NOMO-1 (cell line): ENCODE measurements around the gene ZNF785.
"Not testable (repeated sequence)": the region's sequence is repeated elsewhere in the genome, so short reads cannot be mapped to it uniquely, and the experiment has no call there.

ENCODE experiments used
- DNase-seq, 2 experiments: peaks; one replicate each; lab custom pipeline; 2025; ENCODE audit not compliant: unreplicated experiment in 2 of 2; lab: John Stamatoyannopoulos, UW

The ZNF785 gene

DNA sequence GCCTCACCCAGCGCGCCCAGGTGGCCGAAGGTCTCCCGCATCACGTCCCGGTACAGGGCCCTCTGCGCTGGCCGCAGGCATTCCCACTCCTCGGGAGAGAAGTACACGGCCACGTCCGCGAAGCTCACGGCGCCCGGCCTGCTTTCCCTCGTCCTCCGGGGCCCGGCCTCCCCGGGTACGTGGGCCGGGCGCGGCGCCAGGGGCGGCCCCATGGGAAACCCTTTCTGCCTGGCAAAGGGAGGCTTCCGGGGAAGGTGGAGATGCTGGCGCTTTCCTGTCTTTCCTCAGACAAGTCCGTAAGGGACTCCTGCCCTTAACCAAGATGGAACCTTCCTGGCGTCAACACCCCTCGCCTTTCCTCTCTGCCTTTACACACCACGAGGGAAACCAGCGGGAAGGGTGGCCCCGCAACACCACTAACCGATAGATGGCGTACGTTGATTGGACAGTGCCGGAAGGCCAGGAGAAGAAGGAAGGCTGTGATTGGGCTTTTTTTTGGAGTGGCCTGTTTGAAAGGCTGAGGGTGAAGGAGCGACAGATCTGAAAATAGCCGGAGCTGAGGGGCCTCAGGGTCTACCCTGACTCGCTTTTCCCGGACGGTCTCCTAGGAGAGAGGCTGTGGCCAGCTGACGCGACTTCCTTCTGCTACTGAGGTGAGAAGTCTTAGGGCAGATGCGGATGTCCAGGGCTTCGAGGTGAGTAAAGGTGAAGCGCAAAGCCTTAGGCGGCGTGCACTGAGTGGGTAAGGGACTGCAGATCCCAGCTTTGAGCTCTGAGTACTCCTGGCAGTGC, at the start of gene ZNF785:
TSS of gene ZNF785 (minus strand) at position 298 of the 792 bp plus-strand sequence. CDS start at position 212, 86 bp downstream.
- peak; percentile 94 to 98 for DNase-seq

DNA sequence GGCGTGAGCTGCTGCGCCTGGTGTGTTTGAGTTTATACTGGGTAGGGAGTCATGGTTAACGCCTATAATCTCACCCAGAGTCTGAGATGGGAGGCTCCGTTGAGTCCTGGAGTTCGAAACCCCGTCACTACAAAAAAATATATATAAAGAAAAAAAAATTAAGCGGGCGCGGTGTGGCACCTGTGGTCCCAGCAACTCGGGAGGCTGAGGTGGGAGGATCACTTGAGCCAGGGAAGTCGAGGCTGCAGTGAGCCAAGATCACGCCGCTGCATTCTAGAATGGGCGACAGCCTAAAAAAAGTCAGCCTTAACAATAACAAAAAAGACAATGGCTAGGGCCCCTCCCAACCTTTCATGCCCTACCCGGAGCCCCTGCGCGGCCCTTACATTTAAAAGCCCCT, 48.0 kb upstream of the ZNF785 start:
- no peak for DNase-seq

- not testable (repeated sequence) for DNase-seq
Observed at GRCh38 chr16:30632454-30632853, 47.0 kb upstream of the ZNF785 start.

DNA sequence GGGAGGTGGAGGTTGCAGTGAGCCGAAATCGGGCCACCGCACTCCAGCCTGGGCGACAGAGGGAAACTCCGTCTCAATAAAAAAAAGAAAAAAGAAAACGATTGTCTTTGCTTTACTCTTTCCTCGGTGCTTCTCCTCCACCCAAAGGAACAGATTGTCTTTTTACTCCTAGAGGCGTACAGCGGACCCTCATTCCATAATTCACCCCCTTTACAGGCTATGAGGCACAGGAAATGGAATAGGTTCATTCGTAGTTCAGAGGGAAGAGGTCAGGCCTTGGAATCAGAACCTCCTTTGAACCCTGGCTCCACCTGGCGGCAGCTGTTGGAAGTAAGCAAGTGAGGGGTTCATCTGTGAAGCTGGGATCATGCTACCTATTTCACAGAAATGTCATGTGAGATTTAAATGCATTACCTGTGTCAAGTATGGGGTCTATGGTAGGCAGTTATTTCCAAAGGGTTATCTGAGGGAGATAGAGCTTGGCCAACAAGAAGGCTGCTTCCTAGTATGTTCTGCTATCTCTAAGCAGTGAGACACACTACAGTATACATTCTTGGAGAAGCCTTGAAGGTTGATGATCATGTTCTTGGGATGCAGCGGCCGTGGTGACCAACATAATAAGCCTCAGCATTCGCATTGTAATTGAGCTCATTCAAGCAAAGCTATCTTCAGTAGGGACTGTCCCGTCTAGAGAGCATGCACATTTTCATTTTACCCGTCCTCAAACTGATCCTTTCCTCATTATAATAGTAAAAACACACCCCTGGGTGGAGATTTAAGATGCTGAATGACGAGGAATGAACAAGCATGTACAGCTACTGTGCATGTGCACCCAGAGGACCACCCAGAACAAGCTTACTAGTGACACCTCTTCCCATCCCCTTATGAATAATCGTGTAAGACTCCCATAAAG, 43.4 kb upstream of the ZNF785 start:
- peak; percentile 62 to 81 for DNase-seq

DNA sequence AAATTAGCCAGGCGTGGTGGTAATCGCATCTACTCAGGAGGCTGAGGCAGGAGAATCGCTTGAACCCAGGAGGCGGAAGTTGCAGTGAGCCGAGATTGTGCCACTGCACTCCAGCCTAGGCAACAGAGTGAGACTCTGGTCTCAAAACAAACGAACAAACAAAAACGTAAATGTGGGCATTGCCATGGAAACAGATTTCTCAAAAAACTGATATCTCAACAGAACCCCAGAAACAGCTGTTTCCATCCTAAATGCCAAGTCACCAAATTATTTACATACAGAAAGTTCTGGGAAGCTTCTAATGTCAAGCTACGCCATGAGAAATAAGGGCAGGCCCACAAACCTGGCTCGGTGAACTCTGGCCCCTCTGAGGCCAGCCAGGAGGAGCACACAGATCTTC, 40.7 kb upstream of the ZNF785 start:
- no peak for DNase-seq

DNA sequence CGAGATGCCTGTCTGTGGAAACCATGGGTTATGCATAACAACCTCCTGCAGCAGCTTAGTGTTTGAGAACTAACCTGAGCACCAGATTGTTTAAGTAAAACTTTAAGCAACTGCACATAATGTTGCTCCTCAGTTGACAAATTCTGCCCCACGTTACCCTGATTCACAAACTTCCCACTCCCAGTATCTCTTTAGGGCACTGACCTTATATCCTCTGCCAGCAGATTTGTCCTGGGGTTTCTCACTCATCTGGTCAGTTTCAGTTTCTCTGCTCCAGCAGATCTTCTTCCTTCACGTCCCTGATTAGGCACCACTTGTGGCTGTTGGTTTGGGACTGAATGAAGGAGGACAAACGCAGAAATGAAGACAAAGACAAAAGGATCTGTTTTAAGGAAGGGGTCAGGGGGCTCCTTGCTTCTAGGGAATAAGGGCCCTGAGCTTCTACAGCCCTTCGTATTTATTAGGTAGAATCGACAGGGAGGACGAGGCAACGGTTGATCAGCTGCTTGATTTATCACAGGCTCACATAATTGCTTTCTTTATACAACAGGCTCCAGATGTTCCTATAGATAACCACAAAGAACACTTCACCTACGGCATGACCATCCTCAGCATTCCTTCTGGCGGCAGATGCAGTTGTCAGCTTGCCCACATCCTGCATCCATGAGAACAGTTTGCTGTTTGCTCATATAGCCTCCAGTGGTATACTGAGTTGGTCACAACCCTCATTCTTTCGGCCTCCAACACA, 38.2 kb upstream of the ZNF785 start:
- DNase-seq, result no peak

- DNase-seq, result no peak
Observed at GRCh38 chr16:30622455-30623032, 37.0 kb upstream of the ZNF785 start.

GRCh38 chr16:30621765-30622164, 36.3 kb upstream of the ZNF785 start:
- DNase-seq, result no peak

GRCh38 chr16:30620169-30620568, 34.7 kb upstream of the ZNF785 start:
- DNase-seq, result no peak

- DNase-seq, result no peak
Observed at GRCh38 chr16:30619638-30620037, 34.1 kb upstream of the ZNF785 start.

- no peak for DNase-seq
Observed at GRCh38 chr16:30619202-30619601, 33.7 kb upstream of the ZNF785 start.

DNA sequence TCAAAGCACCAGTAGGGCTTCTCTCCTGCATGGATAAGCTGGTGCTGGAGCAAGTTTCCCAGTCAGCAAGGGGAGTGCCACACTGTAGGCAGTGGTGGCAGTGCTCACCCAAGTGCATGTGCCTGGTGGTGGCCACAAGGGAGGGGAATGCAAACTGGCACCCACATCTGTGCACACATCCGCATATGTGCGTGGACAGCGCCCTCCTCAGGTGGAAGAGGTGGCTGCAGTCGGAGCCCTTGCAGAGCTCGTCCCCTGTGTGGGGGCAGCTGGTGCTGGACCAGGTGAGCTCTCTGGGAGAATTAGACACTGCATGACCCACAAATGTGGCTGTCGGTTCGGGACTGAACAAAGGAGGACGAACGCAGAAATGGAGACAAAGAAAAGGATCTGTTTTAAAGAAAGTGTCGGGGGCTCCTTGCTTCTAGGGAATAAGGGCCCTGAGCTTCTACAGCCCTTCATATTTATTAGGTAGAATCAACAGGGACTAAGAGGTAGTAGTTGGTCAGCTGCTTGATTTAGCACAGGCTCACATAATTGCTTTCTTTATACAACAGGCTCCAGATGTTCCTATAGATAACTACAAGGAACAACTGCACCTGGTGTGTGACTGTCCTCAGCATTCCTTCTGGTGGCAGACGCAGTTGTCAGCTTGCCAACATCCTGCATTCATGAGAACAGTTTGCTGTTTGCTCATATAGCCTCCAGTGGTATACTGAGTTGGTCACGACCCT, 30.0 kb upstream of the ZNF785 start:
- DNase-seq, result peak; percentile 29 to 48

DNA sequence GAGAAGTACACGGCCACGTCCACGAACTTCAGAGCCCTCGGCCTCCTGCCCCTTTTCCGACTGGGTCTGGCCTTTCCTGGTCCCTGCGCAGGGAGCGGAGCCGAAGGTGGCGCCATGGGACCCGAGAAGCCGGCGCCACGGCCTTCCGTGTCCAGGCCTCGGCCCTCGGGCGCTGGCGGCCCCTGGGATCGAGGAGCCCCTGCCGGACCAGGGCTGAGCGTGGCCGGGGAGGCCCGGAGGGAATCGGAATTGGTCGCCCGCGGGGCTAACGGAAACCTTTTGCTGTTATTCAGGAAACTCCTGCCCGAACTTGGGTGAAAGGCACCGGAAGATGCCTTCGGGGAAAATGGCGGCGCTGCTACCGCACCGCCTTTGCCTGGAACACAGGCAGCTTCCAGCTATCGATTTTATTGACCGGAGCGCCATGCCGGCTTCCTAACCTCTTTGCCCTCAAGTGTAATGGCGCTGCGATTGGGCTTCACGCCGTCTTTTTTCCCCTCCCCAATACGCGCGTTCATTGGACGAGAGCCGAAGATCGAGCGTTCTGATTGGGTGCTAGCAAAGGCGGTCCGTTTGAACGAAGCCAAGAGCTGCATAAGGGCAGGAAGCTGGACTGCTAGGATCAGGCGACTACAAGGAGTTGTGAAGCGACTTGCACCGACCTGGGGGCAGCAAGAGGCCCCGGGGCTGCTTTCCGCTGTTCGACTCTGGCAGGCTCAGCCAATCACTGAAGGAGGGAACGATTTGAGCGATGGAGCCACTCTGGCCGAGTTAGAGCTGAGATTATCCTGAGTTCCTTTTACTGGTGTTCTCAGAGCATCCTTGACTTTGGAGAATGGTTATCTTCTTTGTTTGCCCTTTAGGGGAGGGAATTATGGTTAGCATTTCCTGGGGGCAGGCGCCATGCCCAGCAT, 24.7 kb upstream of the ZNF785 start, which contains the start of gene ZNF689:
TSS of gene ZNF689 (minus strand) at position 464 of the 914 bp plus-strand sequence. CDS start at position 116, 348 bp downstream.
- peak; percentile 94 to 95 for DNase-seq

GRCh38 chr16:30609002-30609925, 23.8 kb upstream of the ZNF785 start:
- DNase-seq, result peak in 1 of 2 experiments; percentile 13

DNA sequence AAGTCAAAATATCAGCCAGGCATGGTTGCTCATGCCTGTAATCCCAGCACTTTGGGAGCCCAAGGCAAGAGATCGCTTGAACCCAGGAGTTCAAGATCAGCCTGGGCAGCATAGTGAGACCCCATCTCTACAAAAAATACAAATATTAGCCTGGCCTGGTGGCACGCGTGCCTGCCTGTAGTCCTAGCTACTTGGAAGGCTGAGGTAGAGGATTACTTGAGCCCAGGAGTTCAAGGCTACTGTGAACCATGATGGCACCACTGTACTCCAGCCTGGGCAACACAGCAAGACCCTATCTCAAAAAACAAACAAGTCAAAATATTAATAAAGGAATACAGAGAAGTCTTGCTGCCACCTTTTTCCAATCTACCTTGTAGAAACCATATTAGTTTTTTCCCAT, 20.5 kb upstream of the ZNF785 start:
- DNase-seq, result no peak

DNA sequence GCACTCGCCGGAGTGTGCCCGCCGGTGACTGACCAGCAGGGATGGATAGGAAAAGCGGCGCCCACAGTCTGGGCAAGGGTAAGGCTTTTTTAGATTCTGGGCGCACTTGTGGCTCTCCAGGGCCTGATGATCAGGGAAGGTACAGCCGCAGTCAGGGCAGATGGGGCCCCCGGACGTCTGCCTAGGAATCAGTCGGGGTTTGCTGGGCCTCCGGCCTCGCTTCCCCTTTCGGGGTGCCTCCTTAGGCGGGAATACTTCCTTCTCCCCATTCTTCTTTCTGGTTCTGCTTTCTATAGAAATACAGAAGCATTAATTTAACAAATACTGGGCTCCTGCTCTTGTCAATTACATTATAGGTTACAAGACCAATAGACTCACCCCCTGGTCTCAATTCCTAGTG, 19.7 kb upstream of the ZNF785 start:
- peak; percentile 42 to 61 for DNase-seq

GRCh38 chr16:30604316-30604947, 18.9 kb upstream of the ZNF785 start:
- no peak for DNase-seq
